G401 (cell line): Measurements from ENCODE around the gene PCCA. TPM values are rescaled to one million over a fixed set of nuclear protein-coding genes. Genes with fewer than 3 reads are reported as not detected.
A peak's percentile ranks its signal among the peaks of the same experiment; 100 is the strongest.

ENCODE experiments used
- DNase-seq: peaks from one replicate; pipeline ENCODE4 v3.0.0-alpha.2; 2015; ENCODE audit warnings: low spot score
- in situ Hi-C: cut with HindIII; loops from 2 replicates; pipeline ENCODE4 v1.10.0; 2016; ENCODE audit warnings: low sequenced_read_pairs, mixed read lengths
- total RNA-seq: library from RNA; depleted of rRNA; stranded (reverse); fragments of >200 nt; shearing (Covaris generic); gene quantifications from 2 replicates; pipeline ENCODE4 v1.2.3, GENCODE V29; 2014

Gene PCCA
- total RNA-seq, 1 experiment from 2014 or later = 22.1 TPM

DNA sequence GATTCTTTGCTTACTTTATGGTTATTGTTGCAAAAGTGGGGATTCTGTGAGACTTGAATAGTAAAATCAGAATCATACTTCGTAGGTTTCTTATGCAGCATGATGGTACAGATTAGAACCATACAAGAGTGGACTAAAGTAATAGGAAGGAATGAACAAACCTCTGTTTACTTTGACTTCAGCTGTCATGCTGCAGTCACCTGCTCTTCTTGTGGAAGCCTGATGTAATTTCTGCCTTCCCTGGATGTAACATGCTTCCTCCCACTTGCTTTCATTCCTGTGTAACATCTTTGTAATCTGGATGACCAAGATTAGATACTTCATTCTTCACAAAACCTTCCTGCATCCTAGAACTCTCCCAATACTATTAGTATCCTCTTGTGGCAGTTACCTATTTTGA, 235.0 kb downstream of the PCCA start:
- DNase-seq = no peak
- in situ Hi-C loops = no loop called here

DNA sequence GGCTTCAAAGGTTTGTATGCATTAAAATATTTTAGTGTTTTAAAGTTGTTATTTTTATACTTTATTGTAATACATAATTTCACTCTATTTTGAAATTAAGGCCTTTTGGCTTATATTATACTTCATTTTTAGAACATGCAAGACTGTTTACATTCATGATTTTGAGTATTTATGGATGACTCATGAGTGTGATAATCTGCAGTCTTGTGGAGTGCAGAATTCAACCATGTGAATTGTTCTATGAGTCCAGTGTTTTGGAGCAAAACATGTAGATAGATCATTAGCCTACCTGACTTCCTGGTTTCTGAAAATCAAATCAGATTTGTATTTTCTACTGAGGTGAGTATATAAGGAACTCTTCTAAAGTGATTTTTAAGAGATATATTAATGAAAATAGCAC, 241.8 kb downstream of the PCCA start:
- no peak for DNase-seq
- in situ Hi-C loops = no loop called here

DNA sequence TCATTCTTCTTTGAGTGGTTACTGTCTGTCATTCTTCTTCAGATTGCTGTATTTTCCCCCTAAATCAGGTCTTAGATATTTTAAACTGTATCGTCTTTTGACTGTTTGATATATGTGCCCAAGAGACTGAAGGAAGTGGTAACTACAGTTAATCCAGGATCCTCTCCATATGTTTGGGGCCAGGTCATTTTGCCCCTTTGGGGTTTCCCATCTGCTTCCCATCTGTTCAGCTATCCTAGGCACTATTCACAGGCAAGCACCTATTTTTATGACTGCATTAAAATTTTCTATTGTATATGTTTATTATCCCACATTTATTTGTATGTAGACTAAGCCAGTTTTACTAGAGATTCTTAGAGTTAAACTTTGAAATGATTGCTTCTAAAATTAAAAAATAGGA, 244.2 kb downstream of the PCCA start:
- DNase-seq = peak; percentile 64
- in situ Hi-C loops = no loop called here

DNA sequence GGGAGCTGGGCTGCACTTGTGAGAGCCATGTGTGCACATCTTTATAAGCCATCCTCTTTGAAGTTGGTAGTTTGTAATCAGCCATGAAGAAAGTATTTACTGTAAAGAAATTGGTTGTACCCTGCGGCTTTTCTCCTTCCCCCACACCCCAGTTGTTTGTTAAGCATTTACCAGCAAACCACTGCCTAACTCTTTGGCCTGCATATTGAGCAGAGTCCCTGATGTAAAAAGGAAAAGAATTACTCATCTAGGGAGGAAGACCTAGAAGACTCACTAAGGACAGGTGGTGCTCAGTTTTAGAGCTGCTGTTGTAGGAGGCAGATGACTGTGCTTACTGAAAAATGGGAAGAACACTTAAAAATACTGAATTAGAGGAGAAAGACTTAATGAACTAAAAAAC, 245.3 kb downstream of the PCCA start:
- in situ Hi-C loops = no loop called here
- no peak for DNase-seq

DNA sequence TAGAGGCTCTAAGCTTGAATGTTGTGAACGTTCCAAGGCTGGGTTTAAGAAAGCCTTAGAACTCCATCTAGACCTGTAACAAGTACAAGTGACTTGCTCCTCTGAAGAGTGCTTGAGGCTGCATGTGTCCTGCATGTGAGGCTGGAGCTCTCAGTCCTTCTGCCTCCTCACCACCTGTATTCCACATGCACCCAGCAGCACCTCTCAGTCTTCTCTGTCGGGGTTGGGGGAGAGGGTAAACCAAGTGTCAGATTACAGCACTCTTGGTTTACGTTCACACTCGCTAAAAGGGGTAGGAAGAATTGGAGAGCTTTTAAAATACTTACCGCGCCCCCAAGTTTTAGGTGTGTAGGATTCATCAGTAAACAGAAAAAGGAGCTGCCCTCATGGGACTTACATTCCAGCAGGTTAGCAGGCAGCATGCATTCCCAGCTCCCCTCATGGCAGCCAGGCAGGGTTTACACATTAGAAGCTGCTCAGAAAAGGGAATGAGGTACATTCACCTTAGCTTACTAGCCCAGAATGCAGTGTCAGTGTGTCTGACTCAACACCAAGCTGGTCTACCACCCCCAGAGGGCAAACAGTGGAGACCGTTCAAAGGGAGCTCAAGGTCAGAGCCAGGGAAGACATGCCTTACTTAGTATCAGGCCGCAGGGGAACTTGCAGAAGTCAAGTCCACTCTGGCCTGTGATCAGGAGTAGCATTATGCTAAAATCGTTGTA, 248.1 kb downstream of the PCCA start:
- in situ Hi-C loops = no loop called here
- DNase-seq = no peak

DNA sequence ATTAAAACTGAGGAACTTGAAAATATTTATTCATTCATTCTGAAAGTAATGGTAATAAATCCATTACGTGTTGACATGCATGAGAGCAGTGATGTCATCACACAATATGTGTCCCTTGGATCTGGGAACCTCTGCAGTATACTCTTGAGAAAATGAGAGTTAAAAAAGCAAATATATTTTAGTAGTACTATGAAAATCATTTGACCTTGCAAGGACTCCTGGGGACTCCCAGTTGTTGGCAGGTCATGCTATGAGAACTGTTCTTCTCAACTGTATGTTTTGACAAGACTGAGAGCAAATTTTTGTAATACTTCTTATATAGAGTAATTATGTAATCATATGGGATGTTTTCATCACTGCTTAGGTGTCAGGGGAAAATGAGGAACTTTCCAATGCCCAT, 249.4 kb downstream of the PCCA start:
- no peak for DNase-seq
- in situ Hi-C loops = no loop called here

DNA sequence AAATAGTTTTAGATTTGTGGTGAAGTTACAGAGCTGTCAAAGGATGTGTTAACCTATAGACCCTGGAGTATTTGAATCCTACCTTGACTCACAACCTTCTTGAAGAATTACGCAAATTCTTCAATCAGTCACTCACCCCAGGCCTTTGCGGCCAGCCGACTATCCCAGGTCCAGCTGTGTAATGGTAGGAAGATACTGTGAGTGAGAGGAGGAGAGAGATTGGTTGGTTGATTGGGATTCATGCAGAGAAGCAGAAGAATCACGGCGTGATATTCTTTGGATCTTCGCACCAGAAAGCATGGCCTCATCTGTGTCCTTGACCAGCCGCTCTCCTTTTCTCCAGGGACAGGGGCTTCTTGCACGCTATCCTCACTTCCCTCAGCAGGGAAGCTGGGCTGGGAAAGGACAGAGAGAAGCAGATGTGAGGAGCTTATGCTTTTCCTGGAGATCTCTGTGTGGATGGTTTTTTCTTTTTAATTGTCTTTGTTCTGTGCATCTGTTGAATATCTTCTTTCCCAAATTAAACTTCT, 250.6 kb downstream of the PCCA start:
- no peak for DNase-seq
- in situ Hi-C loops = no loop called here

DNA sequence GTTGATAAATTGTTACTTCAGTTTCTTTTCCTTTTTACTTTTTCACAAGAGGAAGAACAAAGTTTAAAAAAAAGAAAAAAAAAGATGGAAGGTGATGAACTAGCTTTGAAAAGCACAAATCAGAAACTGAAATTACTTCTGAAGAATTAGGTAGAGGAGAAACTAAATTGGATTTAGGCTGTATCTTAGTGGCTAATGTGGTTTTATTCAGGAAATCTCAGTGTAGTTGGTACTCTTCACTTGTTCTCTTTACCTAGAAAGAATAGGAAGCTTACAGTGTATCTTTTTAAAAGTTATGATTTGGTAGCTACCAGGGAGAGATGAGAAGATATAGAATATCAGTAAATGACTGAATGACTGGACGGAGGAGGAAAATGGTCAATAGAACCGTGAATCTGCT, 252.0 kb downstream of the PCCA start:
- no peak for DNase-seq
- in situ Hi-C loops = no loop called here

DNA sequence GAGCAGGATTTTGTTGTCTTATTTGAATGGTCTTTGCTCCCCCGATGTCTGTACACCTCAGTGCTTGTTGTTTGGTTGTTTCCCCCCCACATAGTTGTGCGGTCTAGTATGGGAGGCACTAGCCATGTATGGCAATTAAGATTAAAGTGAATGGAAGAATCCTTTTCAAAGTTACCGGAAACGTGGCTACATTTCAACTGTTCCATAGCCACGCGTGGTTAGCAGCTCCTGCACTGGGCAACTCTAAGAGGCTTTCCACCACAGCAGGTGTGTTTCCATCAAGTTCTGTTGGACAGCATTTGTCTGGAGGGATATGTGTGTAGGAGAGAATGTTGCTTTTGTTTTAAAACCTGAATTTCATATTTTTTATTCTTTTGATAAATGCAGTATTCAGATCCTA, 252.4 kb downstream of the PCCA start:
- in situ Hi-C loops = no loop called here
- DNase-seq = no peak

DNA sequence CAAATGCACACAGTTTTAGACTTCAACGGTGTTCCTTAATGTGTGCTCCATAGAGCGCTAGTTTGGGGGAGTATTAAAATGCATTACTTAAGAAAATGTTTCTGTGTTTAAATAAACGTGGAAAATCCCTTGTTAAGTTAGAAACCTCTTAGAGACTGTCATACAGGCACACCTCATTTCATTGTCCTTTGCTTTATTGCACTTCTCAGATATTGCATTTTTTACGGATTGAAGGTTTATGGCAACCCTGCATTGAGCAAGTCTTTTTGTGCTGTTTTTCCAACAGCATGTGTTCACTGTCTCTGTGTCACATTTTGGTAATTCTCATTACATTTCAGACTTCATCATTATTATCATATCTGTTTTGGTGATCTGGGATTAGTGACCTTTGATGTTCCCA, 255.7 kb downstream of the PCCA start:
- no peak for DNase-seq
- in situ Hi-C loops = no loop called here

DNA sequence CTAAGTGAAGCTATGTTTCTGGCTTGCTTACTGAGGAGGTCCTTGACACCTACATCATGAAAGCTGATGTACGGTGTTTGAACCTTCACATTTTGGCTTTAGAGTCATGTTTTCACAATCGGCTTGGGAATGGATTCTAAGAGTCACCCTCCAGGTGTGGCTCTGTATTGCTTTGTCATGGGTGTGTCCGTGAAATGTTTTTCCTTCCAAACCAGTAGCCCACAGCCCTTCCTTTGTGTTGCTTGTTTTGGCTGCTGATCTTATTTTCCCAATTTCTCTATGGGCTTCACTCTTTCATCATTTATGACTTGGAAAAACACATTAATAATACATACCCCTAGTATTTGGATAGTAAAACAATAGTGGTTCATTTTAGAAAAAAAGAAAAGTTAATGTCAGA, 259.1 kb downstream of the PCCA start:
- in situ Hi-C loops = no loop called here
- DNase-seq = no peak

DNA sequence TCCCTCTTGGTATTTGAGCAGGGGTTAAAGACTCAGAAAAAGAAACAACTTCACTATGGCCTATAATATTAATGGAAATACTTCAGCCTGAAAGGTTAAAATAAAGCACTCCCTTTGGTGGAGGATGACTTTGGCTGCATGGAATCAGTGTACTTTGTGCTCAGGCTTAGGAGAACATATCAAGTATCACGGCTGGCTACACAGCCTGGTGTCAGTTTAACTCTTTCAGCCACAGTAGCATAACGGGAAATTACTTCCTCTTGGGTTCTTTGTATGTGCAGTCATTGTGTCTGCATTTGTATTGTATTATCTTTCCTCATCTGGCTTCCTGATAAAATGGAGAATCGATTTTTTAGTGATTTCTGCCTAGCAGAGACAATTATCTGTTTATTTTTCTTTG, 260.7 kb downstream of the PCCA start:
- DNase-seq = no peak
- in situ Hi-C loops = no loop called here

DNA sequence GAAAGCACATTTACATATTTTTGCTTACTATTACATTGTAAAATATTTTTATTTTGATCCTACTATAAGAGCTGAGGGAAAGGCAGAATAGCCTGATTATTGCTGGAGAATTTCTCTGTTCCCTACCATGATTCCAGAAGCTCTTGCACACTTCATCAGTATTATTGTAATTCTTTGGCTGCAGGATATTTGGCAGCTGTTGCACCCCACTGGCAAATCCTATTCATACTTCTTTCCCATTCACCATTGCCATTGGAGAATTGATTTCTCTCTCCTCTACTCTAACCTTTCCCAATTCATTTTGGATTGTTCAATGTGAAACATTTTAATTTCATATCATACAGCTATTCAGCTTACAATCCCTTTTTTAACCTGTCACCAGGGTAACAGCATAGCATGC, 261.7 kb downstream of the PCCA start:
- in situ Hi-C loops = no loop called here
- no peak for DNase-seq

DNA sequence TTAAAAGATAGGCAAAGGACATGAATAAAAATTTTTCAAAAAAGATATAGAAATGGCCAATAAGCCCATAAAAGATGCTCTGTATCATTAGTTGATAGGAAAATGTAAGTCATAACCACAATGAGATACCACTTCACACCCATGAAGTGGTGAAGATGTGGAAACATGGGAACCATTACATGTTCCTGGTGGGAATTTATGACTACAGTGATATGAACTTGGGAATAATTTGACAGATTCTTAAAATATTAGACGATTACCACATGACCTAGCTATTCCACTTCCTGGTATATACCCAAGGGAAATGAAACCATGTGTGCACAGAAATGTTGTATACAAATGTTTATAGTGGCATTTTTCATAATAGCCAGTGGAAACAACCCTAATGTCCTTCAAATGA, 267.5 kb downstream of the PCCA start:
- DNase-seq = no peak
- in situ Hi-C loops = no loop called here

DNA sequence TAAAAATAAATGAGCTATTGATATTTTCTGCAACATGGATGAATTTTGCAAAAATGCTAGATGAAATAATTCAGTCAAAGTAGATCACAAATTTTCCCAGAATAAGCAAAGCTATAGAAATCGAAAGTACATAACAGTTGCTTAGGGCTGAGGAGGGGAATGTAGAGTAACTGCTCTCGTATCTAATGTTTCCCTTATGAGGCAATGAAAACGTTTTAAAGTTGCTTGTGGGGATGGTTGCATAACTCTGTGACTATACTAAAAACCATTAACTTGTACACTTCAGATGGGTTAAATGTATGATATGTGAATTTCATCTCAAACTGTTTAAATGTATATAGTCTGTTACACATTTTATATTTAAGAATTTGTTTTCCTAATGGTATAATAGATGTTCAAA, 268.0 kb downstream of the PCCA start:
- in situ Hi-C loops = no loop called here
- no peak for DNase-seq

DNA sequence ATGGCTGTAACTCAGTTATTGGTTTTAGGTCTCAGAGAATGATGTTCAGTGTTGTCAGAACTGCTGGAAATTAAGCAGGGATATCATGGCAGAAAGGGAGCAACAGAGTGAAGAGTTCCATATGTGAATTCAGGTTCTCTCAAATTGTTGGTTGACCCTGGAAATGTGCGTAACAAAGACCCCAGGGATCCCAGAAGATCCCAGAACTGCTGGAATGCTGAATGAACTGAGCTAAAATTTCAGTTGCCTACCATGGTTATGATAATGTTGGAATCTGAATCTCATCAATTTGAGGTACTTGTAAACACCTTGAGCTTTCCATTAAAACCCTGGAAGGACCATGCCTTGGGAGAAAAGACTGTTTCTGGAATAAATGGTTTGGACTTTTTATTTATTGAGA, 268.9 kb downstream of the PCCA start:
- in situ Hi-C loops = no loop called here
- DNase-seq = no peak

DNA sequence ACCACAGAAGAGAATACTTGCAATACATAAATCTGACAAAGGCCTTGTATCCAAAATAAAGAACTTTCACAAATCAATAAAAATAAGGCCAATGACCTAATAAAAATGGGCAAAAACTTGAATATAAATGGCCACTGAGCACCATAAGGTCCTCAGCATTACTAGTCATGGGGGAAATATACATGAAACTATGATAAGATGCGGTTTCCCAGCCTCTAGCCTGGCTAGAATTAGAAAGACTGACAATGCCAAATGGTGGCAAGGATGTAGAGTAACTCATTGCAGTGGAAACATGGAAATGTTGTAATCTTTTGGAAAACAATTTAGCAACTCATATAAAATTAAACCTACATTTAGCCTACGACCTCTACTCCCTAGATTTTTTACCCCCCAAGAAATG, 272.6 kb downstream of the PCCA start:
- in situ Hi-C loops = no loop called here
- no peak for DNase-seq

DNA sequence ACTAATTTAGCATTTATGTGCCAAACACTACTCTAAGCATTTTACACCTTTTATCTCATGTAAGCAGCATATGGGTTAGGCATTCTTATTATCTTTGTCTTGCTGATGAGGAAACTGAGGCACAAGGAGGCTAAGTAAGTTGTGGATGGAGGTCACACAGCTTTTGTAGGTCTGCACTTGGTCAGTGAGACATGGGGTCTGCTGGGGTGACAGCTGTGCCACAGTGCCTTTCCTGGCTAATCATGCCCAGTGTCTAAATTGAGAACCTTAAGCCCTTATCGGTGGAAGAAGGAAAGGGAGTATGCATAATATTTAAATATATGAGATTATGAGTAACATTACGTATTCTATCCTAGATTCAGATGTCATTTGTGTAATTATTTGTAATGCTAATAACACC, 273.5 kb downstream of the PCCA start:
- in situ Hi-C loops = no loop called here
- DNase-seq = no peak

DNA sequence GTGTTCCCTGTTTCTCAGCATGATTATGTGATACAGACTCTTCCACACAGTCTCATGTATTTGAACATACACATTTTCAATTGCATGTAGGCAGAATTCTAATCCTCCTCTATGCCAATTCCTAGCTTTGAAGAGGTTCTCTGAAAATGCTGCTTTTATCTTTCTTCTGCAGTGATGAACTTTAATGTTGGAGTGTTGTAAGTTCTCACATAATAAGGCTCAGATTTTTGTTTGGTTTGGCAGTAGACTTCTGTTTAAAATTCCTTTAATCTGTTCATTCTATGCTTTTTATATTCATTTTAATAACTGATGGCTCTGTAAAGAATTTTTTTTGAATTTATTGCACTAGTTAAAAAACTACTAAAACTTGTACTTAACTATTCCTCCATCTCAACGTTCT, 273.9 kb downstream of the PCCA start:
- in situ Hi-C loops = no loop called here
- DNase-seq = no peak

DNA sequence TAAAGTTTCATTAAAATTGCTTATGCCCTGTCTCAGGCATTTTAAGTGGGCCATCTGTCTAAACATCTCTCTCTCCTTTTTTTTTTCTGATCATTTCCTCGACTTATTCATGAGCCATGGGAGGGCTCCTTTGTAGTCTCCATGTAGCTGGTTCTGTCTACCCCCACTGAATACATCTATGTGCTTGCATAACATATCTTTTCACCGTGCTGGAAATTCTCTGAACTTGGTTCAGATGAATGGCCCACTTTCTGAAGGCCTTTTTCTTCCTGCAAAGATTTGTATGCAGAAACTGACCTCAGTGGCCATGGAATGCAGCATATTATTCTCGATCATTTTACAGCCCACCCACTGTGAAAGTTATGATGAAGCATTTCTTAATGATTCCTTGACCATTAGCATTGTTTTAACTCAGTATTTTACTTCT, 274.4 kb downstream of the PCCA start:
- DNase-seq = no peak
- in situ Hi-C loops = no loop called here

DNA sequence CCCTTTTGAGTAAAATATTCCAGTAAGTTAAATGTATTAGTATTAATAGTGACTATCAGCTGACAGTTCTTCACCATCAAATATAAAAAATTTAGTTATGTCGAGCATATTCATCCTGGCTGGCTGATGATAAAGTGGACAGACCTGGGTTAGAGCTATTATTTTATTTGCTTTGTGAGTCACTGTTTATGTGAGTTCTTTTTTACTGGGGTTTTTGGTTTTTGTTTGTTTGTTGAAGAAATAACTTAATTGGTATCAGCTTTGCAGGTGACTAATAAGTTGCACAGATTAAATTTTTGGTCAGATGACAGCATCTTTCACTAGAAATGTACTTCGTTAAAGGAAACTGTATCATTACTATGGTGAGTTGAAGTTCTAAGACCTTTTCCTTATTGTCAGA, 275.0 kb downstream of the PCCA start:
- no peak for DNase-seq
- in situ Hi-C loops = no loop called here

DNA sequence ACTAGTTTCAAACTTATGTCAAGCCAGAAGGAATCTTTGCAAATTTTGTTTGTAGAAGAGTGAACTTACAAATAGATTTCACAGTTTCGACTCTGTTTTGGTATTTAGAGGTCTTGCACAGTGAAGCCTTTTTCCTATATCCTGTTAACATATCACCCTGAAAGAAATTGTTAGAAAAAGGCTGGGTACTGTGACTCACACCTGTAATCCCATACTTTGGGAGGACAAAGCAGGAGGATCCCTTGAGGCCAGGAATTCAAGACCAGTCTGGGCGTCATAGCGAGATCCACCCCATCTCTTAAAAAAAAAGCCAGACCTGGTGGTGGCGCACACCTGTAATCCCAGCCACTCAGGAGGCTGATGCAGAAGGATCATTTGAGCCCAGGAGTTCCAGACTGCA, 275.7 kb downstream of the PCCA start:
- no peak for DNase-seq
- in situ Hi-C loops = no loop called here
